ENCODE data around the gene RPH3AL. TPM values are rescaled to one million over a fixed set of nuclear protein-coding genes. Genes with fewer than 3 reads are reported as not detected.
"Not testable (repeated sequence)": the region's sequence is repeated elsewhere in the genome, so short reads cannot be mapped to it uniquely, and the experiment has no call there.

RPH3AL gene
- total RNA-seq, 4 donors from 2014 or later: 10.0 to 51.1 (median 25.7) TPM

DNA sequence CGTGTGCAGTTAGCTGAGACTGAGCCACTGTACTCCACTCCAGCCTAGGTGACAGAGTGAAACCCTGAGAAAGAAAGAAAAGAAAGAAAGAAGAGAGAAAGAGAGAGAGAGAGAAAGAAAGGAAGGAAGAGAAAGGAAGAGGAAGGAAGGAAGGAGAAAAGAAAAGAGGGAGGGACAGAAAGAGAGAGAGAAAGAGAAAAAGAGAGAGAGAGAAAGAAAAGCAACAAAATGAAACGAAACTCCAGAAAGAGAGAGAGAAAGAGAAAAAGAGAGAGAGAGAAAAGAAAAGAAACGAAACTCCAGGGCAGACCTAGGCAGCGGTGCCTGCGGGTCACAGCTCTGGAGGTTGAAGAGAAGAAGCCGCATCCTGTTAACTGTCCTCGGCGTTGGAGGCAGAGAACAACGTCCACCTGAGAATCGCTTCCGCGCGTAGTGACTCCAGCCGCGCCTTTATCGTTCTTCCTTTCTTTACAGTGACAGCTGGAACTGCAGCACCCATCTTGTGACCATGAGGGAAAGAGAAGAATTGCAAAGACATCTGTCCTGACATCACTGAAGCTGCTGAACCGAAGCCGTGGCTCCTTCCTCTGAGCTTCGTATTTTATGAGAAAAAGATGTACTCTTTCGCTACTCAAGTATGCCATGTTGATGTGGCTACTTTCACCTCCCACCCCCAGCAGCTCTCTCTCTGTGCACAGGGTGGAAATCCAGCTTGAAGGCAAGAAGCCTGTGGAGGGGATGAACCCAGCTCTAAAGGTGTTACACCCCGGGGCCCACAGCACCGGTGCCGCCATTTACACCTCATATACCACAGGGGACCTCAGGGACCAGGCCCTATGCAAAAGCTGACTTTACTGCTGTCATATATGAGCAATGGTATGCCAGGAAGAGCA is 114.3 kb downstream of the RPH3AL start:
- DNase-seq (ENCODE audit: low spot score) (no peak), ATAC-seq (ENCODE audit: low FRiP score) (no peak)
- TF ChIP-seq, protein P1, sequence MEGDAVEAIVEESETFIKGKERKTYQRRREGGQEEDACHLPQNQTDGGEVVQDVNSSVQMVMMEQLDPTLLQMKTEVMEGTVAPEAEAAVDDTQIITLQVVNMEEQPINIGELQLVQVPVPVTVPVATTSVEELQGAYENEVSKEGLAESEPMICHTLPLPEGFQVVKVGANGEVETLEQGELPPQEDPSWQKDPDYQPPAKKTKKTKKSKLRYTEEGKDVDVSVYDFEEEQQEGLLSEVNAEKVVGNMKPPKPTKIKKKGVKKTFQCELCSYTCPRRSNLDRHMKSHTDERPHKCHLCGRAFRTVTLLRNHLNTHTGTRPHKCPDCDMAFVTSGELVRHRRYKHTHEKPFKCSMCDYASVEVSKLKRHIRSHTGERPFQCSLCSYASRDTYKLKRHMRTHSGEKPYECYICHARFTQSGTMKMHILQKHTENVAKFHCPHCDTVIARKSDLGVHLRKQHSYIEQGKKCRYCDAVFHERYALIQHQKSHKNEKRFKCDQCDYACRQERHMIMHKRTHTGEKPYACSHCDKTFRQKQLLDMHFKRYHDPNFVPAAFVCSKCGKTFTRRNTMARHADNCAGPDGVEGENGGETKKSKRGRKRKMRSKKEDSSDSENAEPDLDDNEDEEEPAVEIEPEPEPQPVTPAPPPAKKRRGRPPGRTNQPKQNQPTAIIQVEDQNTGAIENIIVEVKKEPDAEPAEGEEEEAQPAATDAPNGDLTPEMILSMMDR (IDR thresholded peaks at IDR 0.05): no peak

GRCh38 chr17:237406-237955 is 115.1 kb downstream of the RPH3AL start:
- DNase-seq (ENCODE audit: low spot score): no peak
- no peak for ATAC-seq (ENCODE audit: low FRiP score)
- TF ChIP-seq, protein P1 (IDR thresholded peaks at IDR 0.05): no peak

DNA sequence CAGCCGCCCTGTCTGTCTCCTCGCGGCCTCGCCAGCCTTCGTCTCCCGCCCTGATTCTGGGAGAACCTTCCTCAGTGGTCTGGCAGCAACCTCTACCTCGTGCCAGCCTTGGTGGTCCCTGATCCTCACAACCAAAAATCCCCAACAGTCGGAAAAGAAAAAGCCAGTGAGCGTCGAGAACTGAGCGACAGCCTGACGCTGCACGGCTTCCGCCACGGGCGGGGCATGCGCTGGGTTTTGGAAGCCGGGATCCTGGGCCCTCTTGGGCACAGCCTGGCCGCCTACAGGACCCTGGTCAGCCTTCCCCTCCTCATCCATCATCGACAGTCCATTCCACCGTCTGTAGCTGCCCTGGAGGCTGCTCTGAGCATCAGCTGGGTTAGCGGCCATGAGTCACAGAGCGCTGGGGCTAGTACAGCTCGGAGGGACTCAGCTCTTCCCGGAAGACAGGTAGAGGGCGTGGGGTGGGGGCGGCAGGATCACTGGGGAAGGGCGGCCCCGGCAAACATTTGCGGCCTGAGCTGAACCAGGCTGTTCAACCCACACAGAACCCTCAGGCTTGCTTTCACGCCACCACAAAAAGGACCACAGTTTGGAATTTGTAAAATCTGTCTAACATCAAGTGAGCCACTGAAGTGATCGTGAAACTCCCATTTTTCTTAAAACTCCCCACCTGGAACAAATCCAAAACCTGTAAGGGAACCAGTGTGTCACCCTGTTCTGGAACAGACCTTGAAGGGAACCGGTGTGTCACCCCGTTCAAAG is 115.8 kb downstream of the RPH3AL start:
- no peak for DNase-seq (ENCODE audit: low spot score)
- TF ChIP-seq, protein P1 (IDR thresholded peaks at IDR 0.05): no peak
- ATAC-seq (ENCODE audit: low FRiP score): no peak

GRCh38 chr17:235831-236640 is 116.6 kb downstream of the RPH3AL start:
- TF ChIP-seq, protein P1 (IDR thresholded peaks at IDR 0.05): no peak
- no peak for DNase-seq (ENCODE audit: low spot score)

DNA sequence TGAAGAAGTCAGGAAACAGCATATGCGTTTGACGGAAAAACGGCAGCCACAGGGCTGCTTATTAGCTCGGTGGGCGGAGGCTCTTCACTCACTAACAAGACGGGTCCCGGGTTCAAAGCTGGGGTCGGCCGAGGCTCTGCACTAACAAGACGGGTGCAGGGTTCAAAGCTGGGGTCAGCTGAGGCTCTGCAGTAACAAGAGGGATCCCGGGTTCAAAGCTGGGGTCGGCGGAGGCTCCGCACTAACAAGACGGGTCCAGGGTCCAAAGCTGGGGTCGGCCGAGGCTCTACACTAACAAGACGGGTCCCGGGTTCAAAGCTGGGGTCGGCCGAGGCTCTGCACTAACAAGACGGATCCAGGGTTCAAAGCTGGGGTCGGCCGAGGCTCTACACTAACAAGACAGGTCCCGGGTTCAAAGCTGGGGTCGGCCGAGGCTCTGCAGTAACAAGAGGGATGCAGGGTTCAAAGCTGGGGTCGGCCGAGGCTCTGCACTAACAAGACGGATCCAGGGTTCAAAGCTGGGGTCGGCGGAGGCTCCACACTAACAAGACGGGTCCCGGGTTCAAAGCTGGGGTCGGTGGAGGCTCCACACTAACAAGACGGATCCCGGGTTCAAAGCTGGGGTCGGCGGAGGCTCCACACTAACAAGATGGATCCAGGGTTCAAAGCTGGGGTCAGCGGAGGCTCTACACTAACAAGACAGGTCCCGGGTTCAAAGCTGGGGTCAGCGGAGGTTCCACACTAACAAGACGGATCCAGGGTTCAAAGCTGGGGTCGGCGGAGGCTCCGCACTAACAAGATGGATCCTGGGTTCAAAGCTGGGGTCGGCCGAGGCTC is 117.4 kb downstream of the RPH3AL start:
- ATAC-seq (ENCODE audit: low FRiP score); DNase-seq (ENCODE audit: low spot score): not testable (repeated sequence)

More at GRCh38 chr17:235831-236640, 116.6 kb downstream of the RPH3AL start:
- ATAC-seq (ENCODE audit: low FRiP score): no peak

DNA sequence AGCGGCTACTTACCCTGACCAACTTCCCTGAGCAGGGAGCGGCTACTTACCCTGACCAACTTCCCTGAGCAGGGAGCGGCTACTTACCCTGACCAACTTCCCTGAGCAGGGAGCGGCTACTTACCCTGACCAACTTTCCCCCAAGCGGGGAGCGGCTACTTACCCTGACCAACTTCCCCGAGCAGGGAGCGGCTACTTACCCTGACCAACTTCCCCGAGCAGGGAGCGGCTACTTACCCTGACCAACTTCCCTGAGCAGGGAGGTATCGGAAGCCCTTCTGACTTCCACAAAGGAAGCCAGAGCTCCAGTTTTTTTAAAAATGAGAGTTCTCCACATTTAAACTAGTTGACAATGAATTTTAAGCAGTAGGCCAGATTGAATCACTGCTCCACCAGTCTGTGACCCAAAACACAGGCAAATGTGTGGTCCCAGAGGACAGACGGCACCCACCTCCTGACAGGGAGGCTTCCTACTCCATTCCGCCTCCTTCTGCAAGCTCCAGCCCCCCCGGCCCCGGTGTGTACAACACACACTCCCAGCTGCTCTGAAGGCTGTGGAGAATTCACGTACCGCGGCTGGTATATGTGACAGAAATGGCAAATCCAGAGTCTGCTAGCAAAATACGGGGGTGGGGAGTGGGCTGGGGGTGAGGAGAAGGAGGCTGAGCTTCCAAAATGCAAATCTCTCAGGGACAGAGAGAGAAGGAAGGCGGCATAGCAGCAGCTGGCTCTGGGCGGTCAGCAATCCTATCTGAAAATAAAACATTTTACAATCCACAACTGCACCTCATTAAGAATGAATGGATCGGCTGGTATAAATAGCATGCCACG is 118.2 kb downstream of the RPH3AL start:
- DNase-seq (ENCODE audit: low spot score): not testable (repeated sequence)

More for the DNA sequence above, 118.2 kb downstream of the RPH3AL start:
- not testable (repeated sequence) for ATAC-seq (ENCODE audit: low FRiP score)

Data from omental fat pad (tissue), 4 donors.